HFFc6 (cell line): ENCODE measurements around the gene MSH2. TPM values are rescaled to one million over a fixed set of nuclear protein-coding genes. Genes with fewer than 3 reads are reported as not detected.
"Not testable (repeated sequence)": the region's sequence is repeated elsewhere in the genome, so short reads cannot be mapped to it uniquely, and the experiment has no call there.

ENCODE experiments used
- DNase-seq: peaks from one replicate; pipeline ENCODE4 v3.0.0-alpha.2; 2018
- H3K27ac Mint-ChIP-seq: 2 replicates; pipeline ENCODE4 v1.8.0; 2020; ENCODE audit warnings: mild to moderate bottlenecking, mixed read lengths
- H3K27me3 Mint-ChIP-seq: 2 replicates; pipeline ENCODE4 v1.8.0; 2021; ENCODE audit warnings: mild to moderate bottlenecking, moderate library complexity, mixed read lengths; ENCODE audit not compliant: insufficient read depth
- H3K36me3 Mint-ChIP-seq: 2 replicates; pipeline ENCODE4 v1.8.0; 2021; ENCODE audit warnings: low read depth, mixed read lengths
- H3K4me1 Mint-ChIP-seq: 2 replicates; pipeline ENCODE4 v1.8.0; 2020; ENCODE audit warnings: low read depth, mixed read lengths
- H3K4me3 Mint-ChIP-seq: 2 replicates; pipeline ENCODE4 v1.8.0; 2020; ENCODE audit warnings: mild to moderate bottlenecking, moderate library complexity, mixed read lengths
- H3K9me3 Mint-ChIP-seq: 2 replicates; pipeline ENCODE4 v1.8.0; 2020; ENCODE audit warnings: mild to moderate bottlenecking, mixed read lengths
- CTCF ChIP-seq: fragments of 200-600 bp; sonication (generic); IDR thresholded peaks from 2 replicates; pipeline ENCODE4 v1.5.0; 2021; ENCODE audit warnings: antibody characterized with exemption, mild to moderate bottlenecking
- total RNA-seq, 6 experiments: library from RNA; stranded (reverse); fragmentation: NEBNext Ultra II Directional; extraction: Animal tissue kit (Norgen Biotek cat#: 25700); gene quantifications; 2 replicates in 1 of 6; 3 replicates in 5 of 6; pipeline ENCODE4 v1.2.3, GENCODE V29; 2021

MSH2 gene
- total RNA-seq, 6 experiments from 2014 or later: 14.4 to 22.0 (median 20.5) TPM

DNA sequence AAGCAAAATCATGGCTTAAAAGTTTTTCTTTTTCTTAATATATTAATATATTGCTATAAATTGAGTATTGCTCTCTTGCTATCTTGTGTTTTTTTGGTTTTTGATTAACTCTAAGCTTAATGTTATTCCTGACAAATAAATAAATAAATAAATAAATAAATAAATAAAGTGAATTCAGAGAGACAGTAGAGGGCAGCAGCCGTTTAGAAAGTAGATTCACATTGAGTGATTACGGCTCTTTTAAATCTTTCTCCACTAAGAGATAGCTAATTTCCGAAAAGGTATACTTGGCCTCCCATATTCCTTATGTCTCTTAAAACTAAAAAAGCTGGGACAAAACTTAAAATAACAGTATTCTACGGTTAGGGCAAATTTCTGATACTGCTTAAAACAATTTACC lies 34.3 kb downstream of the MSH2 start:
- H3K4me1 Mint-ChIP-seq: no peaks in the 10 kb centered on the region
- peak; percentile 18 for DNase-seq
- H3K36me3 Mint-ChIP-seq: 0 out of 2 replicates have a peak, but pooled peaks cover 2% of the 10 kb centered on the region
- H3K9me3 Mint-ChIP-seq: no peaks in the 10 kb centered on the region
- no peak overlapping the region for H3K27ac Mint-ChIP-seq
- peak; percentile 75 for TF ChIP-seq CTCF
- no peak overlapping the region for H3K4me3 Mint-ChIP-seq
- H3K27me3 Mint-ChIP-seq: no peaks in the 10 kb centered on the region; the same call in 1 of the 2 replicates

DNA sequence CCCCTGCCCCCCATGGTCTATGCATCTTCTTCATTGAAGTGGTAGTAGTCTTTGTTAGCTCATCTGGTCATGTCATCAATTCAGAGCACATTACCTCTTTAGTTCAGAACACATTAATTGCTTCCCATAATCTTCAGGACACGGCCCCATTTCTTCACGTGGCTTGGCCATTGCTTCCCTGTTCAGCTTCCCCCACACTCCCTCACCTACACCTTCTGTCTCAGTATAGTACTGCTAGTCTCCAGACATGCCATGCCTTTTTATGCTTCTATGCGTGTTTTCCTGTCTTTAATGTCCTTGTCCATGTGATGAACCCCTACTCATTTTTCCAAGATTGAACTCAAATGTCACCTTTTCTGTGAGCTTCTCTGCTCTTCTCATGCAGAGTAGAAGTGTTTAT lies 35.1 kb downstream of the MSH2 start:
- Mint-ChIP-seq H3K4me3 (no peak overlapping the region), H3K9me3 (no peaks in the 10 kb centered on the region), H3K4me1 (no peaks in the 10 kb centered on the region), H3K36me3 (no peaks in the 10 kb centered on the region), H3K27ac (no peak overlapping the region), H3K27me3 (no peaks in the 10 kb centered on the region; the same call in 1 of the 2 replicates)
- no peak for TF ChIP-seq CTCF
- DNase-seq: no peak

DNA sequence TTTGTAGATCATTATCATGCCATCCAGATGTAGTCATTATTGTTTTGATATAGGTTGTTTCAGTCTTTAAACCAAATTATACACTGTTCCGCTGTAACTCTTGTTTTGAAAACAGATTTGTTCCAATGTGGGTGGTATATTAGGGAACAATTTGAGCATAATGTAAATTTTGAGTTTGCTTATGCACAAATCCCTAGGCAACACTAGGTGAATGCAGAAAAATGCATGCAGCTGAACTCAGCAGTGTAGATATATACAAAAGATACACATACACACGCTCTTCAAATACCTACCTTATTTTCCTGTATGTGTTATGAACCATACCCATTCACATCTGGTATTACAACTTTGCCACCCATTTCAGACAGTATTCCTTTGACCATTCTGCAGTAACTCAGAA lies 35.8 kb downstream of the MSH2 start:
- Mint-ChIP-seq H3K27me3 (no peaks in the 10 kb centered on the region; the same call in 1 of the 2 replicates), H3K27ac (no peak overlapping the region), H3K4me1 (no peaks in the 10 kb centered on the region), H3K36me3 (no peaks in the 10 kb centered on the region), H3K4me3 (no peak overlapping the region), H3K9me3 (no peaks in the 10 kb centered on the region)
- no peak for DNase-seq
- TF ChIP-seq CTCF: no peak

DNA sequence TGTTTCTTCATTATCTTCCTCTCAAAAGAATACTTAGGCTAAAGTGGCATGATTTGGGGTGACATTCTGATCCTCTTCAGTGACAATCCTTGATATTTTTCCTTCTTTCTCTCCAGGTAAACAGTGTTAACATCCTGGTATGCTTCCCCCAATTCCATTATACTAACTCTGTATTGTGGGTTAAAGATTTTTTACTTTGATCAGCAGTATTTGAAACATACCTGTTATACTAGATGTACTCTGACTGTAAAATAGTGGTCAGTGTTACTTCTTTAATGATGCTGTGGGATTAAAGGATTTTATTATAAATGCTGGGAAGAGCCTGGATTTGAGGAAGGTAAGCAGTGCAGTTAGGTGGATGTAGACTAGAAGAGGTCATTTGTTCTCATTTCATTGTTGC lies 48.8 kb downstream of the MSH2 start:
- no peak for TF ChIP-seq CTCF
- Mint-ChIP-seq H3K4me3 (no peak overlapping the region), H3K4me1 (no peaks in the 10 kb centered on the region), H3K27me3 (no peaks in the 10 kb centered on the region), H3K9me3 (no peaks in the 10 kb centered on the region), H3K27ac (no peak overlapping the region), H3K36me3 (peaks cover 7% of the 10 kb centered on the region; the same call in 1 of the 2 replicates)
- no peak for DNase-seq

DNA sequence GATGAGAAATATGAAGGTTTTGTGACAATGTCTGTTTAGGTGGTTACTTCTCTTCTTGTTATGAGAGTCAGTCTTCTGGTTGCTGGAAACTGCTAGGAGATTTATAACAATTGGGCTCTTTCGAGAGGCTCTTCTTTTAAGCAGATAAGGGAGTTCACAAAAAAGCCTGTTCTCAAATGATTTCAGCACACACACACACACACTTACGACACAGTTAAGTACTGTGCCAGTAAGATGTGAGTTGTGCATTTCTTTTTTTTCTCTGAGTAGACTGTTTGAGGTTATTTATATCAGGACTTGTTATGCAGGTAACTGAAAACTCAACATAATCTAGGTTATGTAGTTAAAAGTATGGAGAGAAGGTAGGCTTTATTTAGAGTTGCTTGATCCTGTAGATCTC lies 49.8 kb downstream of the MSH2 start:
- TF ChIP-seq CTCF: no peak
- no peaks in the 10 kb centered on the region for H3K4me1 Mint-ChIP-seq
- no peaks in the 10 kb centered on the region for H3K9me3 Mint-ChIP-seq
- no peaks in the 10 kb centered on the region for H3K27me3 Mint-ChIP-seq
- no peak overlapping the region for H3K27ac Mint-ChIP-seq
- H3K4me3 Mint-ChIP-seq: no peak overlapping the region
- no peak for DNase-seq
- H3K36me3 Mint-ChIP-seq: peaks cover 7% of the 10 kb centered on the region; the same call in 1 of the 2 replicates

DNA sequence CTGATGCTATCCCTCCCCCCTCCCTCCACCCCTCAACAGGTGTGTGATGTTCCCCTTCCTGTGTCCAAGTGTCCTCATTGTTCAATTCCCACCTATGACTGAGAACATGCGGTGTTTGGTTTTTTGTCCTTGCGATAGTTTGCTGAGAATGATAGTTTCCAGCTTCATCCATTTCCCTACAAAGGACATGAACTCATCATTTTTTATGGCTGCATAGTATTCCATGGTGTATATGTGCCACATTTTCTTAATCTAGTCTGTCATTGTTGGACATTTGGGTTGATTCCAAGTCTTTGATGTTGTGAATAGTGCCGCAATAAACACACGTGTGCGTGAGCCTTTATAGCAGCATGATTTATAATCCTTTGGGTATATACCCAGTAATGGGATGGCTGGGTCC lies 51.9 kb downstream of the MSH2 start:
- H3K4me3 Mint-ChIP-seq, H3K9me3 Mint-ChIP-seq, H3K4me1 Mint-ChIP-seq, DNase-seq, H3K36me3 Mint-ChIP-seq, H3K27ac Mint-ChIP-seq, H3K27me3 Mint-ChIP-seq: not testable (repeated sequence)
